Neural cell (in vitro differentiated cells): ENCODE results near the gene PTPRK.

ENCODE experiments used
- EP300 ChIP-seq: fragments of 450-650 bp; conservative IDR thresholded peaks from 2 replicates; pipeline ENCODE4 v1.6.1; 2014; ENCODE audit warnings: antibody characterized with exemption, mild to moderate bottlenecking, moderate library complexity; ENCODE audit not compliant: poor library complexity, severe bottlenecking
- POLR2AphosphoS5 ChIP-seq: IDR thresholded peaks from 2 replicates; pipeline ENCODE4 v1.6.1; 2012
- SMC3 ChIP-seq: fragments of 450-650 bp; conservative IDR thresholded peaks from 2 replicates; pipeline ENCODE4 v1.6.1; 2014; ENCODE audit warnings: antibody characterized with exemption, mild to moderate bottlenecking, moderate library complexity; ENCODE audit not compliant: poor library complexity
- TF ChIP-seq, protein P1 (sequence below): fragments of 450-650 bp; IDR thresholded peaks from 2 replicates; pipeline ENCODE4 v1.5.1; 2014; ENCODE audit warnings: antibody characterized with exemption, mild to moderate bottlenecking, moderate library complexity; ENCODE audit not compliant: poor library complexity, severe bottlenecking
- TF ChIP-seq, protein P2 (sequence below): IDR thresholded peaks from 2 replicates; pipeline ENCODE4 v1.6.1; 2012; ENCODE audit warnings: borderline replicate concordance

DNA sequence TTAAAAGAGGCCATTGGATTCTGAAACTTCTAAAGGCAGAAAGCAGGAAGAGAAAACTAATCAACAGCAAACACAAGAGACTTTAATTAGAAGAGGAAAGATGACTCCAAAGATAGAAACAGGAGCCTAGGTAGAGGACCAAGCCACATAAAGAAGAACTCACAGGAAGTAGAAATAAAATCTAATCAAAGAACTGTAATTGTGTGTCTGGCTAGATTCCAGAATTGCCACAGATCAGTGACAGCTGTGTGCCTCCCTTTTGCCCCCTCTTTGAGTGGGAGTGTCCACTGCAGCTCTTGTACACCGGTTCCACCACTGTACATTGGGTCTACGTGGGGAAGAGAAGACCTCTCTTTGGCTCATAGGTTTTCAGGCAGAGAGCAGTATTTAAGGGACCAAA, 597.3 kb downstream of the PTPRK start:
- no peak for TF ChIP-seq POLR2AphosphoS5
- TF ChIP-seq, protein P1, sequence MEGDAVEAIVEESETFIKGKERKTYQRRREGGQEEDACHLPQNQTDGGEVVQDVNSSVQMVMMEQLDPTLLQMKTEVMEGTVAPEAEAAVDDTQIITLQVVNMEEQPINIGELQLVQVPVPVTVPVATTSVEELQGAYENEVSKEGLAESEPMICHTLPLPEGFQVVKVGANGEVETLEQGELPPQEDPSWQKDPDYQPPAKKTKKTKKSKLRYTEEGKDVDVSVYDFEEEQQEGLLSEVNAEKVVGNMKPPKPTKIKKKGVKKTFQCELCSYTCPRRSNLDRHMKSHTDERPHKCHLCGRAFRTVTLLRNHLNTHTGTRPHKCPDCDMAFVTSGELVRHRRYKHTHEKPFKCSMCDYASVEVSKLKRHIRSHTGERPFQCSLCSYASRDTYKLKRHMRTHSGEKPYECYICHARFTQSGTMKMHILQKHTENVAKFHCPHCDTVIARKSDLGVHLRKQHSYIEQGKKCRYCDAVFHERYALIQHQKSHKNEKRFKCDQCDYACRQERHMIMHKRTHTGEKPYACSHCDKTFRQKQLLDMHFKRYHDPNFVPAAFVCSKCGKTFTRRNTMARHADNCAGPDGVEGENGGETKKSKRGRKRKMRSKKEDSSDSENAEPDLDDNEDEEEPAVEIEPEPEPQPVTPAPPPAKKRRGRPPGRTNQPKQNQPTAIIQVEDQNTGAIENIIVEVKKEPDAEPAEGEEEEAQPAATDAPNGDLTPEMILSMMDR = no peak
- TF ChIP-seq, protein P2, sequence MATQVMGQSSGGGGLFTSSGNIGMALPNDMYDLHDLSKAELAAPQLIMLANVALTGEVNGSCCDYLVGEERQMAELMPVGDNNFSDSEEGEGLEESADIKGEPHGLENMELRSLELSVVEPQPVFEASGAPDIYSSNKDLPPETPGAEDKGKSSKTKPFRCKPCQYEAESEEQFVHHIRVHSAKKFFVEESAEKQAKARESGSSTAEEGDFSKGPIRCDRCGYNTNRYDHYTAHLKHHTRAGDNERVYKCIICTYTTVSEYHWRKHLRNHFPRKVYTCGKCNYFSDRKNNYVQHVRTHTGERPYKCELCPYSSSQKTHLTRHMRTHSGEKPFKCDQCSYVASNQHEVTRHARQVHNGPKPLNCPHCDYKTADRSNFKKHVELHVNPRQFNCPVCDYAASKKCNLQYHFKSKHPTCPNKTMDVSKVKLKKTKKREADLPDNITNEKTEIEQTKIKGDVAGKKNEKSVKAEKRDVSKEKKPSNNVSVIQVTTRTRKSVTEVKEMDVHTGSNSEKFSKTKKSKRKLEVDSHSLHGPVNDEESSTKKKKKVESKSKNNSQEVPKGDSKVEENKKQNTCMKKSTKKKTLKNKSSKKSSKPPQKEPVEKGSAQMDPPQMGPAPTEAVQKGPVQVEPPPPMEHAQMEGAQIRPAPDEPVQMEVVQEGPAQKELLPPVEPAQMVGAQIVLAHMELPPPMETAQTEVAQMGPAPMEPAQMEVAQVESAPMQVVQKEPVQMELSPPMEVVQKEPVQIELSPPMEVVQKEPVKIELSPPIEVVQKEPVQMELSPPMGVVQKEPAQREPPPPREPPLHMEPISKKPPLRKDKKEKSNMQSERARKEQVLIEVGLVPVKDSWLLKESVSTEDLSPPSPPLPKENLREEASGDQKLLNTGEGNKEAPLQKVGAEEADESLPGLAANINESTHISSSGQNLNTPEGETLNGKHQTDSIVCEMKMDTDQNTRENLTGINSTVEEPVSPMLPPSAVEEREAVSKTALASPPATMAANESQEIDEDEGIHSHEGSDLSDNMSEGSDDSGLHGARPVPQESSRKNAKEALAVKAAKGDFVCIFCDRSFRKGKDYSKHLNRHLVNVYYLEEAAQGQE = no peak
- no peak for TF ChIP-seq EP300
- no peak for TF ChIP-seq SMC3
